ENCODE data around the gene ENTPD1.

ENTPD1 gene

DNA sequence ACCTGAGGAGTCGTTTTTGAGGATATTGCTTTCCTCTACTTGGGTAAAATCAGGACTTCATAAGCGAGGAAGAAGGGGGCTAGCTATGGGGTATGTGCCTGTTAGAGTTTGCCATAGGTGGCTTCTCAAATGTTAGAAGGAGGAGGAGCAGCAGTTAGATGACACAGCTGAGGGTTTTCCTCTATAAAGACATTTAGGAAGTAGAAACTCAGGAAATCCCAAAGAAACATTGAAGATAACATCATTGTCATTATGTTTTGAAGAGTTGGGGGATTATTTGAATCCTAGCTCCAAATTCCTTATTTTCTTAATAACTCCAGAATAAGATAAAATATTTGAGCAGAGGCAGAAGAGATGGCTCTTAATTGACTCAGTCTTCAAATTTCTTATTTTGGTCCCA lies 92.9 kb downstream of the ENTPD1 start:
- DNase-seq, result no peak
- no peak overlapping the region for H3K27ac ChIP-seq
- intact Hi-C loops (cut with DNase I; ENCODE audit: low total_unique reads), result no loop called here
- no peaks in the 10 kb centered on the region for H3K4me1 ChIP-seq
- H3K4me3 ChIP-seq, result no peak overlapping the region
- no peaks in the 10 kb centered on the region for H3K9me3 ChIP-seq
- H3K36me3 ChIP-seq, result peaks cover 40 to 48% (median 48%) of the 10 kb centered on the region in 3 donors
- H3K27me3 ChIP-seq, result no peaks in the 10 kb centered on the region
- no peak for TF ChIP-seq CTCF (IDR thresholded peaks at IDR 0.05)

DNA sequence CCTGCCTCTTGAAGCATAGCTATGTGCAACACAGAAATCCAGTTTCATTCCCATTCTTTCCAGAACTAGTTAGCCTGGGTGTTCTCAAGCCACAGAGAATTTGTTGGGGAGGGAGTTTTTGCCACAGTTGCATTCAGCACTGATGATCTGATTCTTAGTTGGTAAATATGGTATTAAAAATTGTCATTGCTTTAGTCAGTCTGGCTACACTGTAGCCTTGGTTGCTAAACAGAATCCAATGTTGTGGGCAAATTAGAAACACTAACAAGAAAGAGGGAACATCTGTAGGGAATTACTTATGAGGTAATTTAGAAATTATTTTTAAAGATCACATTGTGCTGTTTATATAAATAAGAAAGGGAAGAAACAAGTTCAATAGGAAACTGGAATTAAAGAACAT lies 94.8 kb downstream of the ENTPD1 start:
- TF ChIP-seq CTCF (IDR thresholded peaks at IDR 0.05), result no peak
- no peak overlapping the region for H3K27ac ChIP-seq
- H3K4me3 ChIP-seq, result no peak overlapping the region
- H3K27me3 ChIP-seq, result no peaks in the 10 kb centered on the region
- H3K9me3 ChIP-seq, result no peaks in the 10 kb centered on the region
- intact Hi-C loops (cut with DNase I; ENCODE audit: low total_unique reads), result loop anchor here (10.0 kb wide), 1 partner anchor 496 kb away; no protein-coding TSS in a partner anchor
- DNase-seq, result no peak
- H3K36me3 ChIP-seq, result peaks cover 27 to 29% (median 29%) of the 10 kb centered on the region in 3 donors
- H3K4me1 ChIP-seq, result no peaks in the 10 kb centered on the region

DNA sequence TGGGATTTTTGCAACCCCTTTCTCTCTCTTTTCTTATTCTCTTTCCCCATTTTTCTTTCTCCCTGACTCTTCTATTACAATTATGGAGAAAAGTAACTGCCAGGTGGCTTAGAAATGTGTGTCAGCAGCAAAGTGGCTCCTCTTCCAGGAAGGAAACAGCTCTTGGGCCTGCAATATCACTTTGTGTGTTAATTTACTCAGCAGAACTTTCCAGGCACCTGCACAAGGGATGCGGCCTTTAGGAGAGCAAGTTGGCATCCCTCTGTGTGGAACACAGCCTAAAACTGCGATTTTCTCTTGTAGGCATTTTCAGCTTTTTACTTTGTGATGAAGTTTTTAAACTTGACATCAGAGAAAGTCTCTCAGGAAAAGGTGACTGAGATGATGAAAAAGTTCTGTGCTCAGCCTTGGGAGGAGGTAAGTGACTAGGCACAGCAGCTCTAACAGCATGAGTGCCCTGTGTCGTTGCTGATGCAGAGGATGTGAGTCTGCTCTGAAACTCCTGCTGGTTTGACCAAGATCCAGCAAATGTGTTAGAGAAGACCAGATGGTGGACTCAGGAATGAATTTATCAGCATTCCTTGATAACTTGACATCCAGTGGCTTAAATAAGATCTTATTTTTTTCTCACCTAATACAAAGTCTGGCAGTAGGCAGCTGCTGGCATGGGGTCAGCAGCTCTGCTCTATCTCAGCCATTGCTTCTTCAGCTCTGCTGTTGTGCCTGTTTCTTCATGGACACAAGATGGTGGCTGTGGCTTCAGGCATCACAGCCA lies 104.4 kb downstream of the ENTPD1 start:
- no peak for DNase-seq
- H3K36me3 ChIP-seq, result peaks cover 28 to 43% (median 29%) of the 10 kb centered on the region in 3 donors
- peaks cover 0 to 9% (median 4%) of the 10 kb centered on the region in 4 donors for H3K4me1 ChIP-seq
- TF ChIP-seq CTCF (IDR thresholded peaks at IDR 0.05), result no peak
- intact Hi-C loops (cut with DNase I; ENCODE audit: low total_unique reads), result loop anchor here (5.0 kb wide), 1 partner anchor 168 kb away; the partner anchor contains the start of gene TCTN3
- no peaks in the 10 kb centered on the region for H3K27me3 ChIP-seq
- H3K4me3 ChIP-seq, result no peak overlapping the region
- H3K27ac ChIP-seq, result no peak overlapping the region
- H3K9me3 ChIP-seq, result no peaks in the 10 kb centered on the region

- H3K4me3 ChIP-seq, result no peak overlapping the region
- H3K4me1 ChIP-seq, result peaks cover 0 to 9% (median 4%) of the 10 kb centered on the region in 4 donors
- no peak overlapping the region for H3K27ac ChIP-seq
- no peaks in the 10 kb centered on the region for H3K27me3 ChIP-seq
- H3K9me3 ChIP-seq, result no peaks in the 10 kb centered on the region
- intact Hi-C loops (cut with DNase I; ENCODE audit: low total_unique reads), result loop anchor here (5.0 kb wide), 1 partner anchor 169 kb away; the partner anchor contains the start of gene TCTN3
- H3K36me3 ChIP-seq, result peaks cover 31 to 49% (median 35%) of the 10 kb centered on the region in 3 donors
- no peak for DNase-seq
- no peak for TF ChIP-seq CTCF (IDR thresholded peaks at IDR 0.05)
Observed at GRCh38 chr10:95861386-95861785, 105.4 kb downstream of the ENTPD1 start.

DNA sequence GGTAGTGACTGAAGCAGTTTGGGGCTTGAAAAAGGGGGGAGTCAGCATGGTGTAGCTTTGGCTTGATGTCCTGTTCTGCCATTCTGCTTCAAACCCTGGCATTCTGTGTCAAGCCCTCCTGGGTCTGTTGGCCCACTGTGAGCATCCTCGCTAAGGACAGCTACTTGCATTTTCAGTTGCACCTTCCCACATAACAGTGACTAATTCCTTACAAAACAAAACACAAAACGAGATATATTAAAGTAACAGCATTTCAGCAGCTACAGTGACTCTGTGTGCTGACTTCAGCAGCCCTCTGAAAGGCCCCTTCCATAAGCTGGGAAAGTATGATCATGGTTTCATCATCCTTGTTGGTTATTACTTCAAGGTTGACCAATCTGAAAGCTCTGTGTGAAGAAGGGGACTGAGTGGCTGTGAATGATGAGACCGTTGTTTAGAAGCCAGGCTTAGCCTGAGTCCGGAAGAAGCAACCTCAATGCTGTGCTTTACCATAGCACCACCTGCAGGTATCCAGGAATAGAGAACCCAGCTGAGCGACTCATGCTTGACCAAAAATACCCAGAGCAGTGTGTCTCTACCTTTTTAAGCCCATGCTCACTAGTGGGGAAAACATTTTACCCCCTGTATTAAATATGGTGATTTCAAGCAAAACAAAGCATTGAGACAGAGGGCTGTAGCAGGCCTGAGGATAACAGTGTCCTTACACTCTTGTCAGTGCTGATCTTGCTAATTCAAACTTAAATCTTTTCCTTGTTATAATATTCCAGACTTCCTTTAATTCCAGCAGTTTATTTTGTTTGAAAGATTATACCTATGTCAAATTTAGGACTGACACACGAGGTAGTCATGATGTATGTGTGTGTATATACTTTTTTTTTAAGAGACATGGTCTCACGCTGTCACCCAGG lies 109.2 kb downstream of the ENTPD1 start:
- intact Hi-C loops (cut with DNase I; ENCODE audit: low total_unique reads), result loop anchor here (5.0 kb wide), 1 partner anchor 173 kb away; the partner anchor contains the start of gene TCTN3
- Histone ChIP-seq H3K27ac (peak overlapping the region; percentile 27 to 47), H3K9me3 (no peaks in the 10 kb centered on the region), H3K4me1 (peaks cover 0 to 9% (median 4%) of the 10 kb centered on the region in 4 donors), H3K27me3 (no peaks in the 10 kb centered on the region), H3K4me3 (no peak overlapping the region), H3K36me3 (peaks cover 50 to 63% (median 58%) of the 10 kb centered on the region in 3 donors)
- peak; percentile 64 to 68 for TF ChIP-seq CTCF (IDR thresholded peaks at IDR 0.05)
- DNase-seq, result peak in 1 of 2 donors; percentile 31
